Measurements from ENCODE around the gene LINC01488. TPM values are rescaled to one million over a fixed set of nuclear protein-coding genes. Genes with fewer than 3 reads are reported as not detected.

LINC01488 gene
- total and polyA plus RNA-seq, 9 of the 15 experiments (the other 6 are each of a cell fraction or from before 2014, with no cell fraction given), result not detected

DNA sequence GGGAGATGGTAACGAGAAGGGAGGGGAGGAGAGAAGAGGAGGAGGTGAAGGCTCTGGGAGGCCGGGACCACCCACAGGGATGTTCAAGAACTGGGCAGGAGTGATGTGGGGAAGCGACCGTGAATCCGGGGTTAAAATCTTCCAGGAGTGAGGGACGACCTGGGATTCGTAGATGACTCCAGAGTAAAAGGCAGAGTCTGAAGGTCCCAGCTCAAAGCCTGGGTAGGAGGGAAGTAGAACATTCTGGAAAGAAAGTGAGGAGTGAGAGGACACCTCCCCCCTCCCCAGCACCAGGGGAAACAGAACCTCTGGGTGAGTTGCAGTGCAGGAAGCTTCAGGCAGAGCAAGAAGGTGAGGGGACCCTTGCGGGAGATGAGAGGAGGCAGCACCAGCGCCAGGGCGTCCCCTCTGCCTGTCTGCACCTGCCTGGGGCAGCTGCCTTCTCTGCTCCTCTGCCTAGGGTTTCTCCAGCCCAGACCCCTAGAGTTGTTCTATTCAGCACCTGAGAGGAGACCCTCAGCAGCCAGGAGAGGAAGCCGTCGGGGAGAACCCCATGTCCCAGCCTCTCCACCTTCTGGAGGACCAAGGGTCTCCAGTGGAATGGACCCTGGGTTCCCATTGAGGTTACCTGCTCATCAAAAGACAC, 49.7 kb downstream of the LINC01488 start:
- no peaks in the 10 kb centered on the region for H3K9me1 ChIP-seq (ENCODE audit: control insufficient read depth, insufficient read depth, low read length)
- ATAC-seq, result no peak
- in situ Hi-C loops (cut with MboI) (no loop called here), intact Hi-C loops (cut with micrococcal nuclease) (no loop called here)
- peaks cover 11 to 58% of the 10 kb centered on the region in 2 experiments; a peak in 4 of 5 replicates for H3K27me3 ChIP-seq (ENCODE audit: control insufficient read depth in 2 of 2, insufficient read depth in 2 of 2, low read length in 2 of 2)
- H3K79me2 ChIP-seq (ENCODE audit: control insufficient read depth, insufficient read depth, low read length), result no peaks in the 10 kb centered on the region
- ChIA-PET POLR2A (interaction anchor here (0.7 kb wide), 2 partner anchors 43 to 184 kb away, joined by 3 read pairs; no protein-coding TSS in a partner anchor), CTCF (ENCODE audit: low intra/inter-chr PET ratio) (no interaction called here)
- H3K4me2 ChIP-seq (ENCODE audit: insufficient read depth, low read length), result no peak overlapping the region
- no peaks in the 10 kb centered on the region for H3K9me3 ChIP-seq (replicated peaks; ENCODE audit: control insufficient read depth, insufficient read depth, low read depth, low read length)
- H4K20me1 ChIP-seq (replicated peaks; ENCODE audit: control insufficient read depth, insufficient read depth, low read length), result no peaks in the 10 kb centered on the region
- FAIRE-seq, result no peak
- H3K27ac ChIP-seq (ENCODE audit: extremely low read depth, low read depth, low read length), result no peak overlapping the region
- no peak overlapping the region for H3K4me3 ChIP-seq
- H3K4me1 ChIP-seq (replicated peaks in 1 of 2; ENCODE audit: control insufficient read depth in 2 of 2, insufficient read depth in 2 of 2, low read length in 2 of 2), result peaks cover 0 to 19% of the 10 kb centered on the region in 2 experiments; a peak in 4 of 5 replicates
- no peaks in the 10 kb centered on the region for H3K36me3 ChIP-seq (ENCODE audit: control insufficient read depth, insufficient read depth, low read length)
- H2AFZ ChIP-seq (ENCODE audit: low read depth, low read length), result no peak overlapping the region
- DNase-seq (ENCODE audit: extremely low read depth in 1 of 4, low spot score in 3 of 4), result no peak
- WGBS (ENCODE audit: insufficient coverage, low coverage, missing lambda C conversion rate), result 7% methylated on average over 6 of the region's 12 CpGs
- BruUV-seq (replicated peaks), result no TSS peak
- H3K9ac ChIP-seq (ENCODE audit: insufficient read depth in 1 of 2, low read depth in 2 of 2, low read length in 2 of 2), result no peak overlapping the region
- no peak for TF ChIP-seq SMARCA5 (IDR thresholded peaks at IDR 0.05)
- TF ChIP-seq ETV5 (CRISPR knock-in tag; IDR thresholded peaks at IDR 0.05; ENCODE audit: low read depth), result no peak
- TF ChIP-seq KAT8 (IDR thresholded peaks at IDR 0.05; ENCODE audit: low read depth), result no peak
- no peak for TF ChIP-seq HEY1 (CRISPR knock-in tag; IDR thresholded peaks at IDR 0.05; ENCODE audit: borderline replicate concordance)
- TF ChIP-seq ZSCAN29 (IDR thresholded peaks at IDR 0.05), result no peak
- TF ChIP-seq, protein P1, sequence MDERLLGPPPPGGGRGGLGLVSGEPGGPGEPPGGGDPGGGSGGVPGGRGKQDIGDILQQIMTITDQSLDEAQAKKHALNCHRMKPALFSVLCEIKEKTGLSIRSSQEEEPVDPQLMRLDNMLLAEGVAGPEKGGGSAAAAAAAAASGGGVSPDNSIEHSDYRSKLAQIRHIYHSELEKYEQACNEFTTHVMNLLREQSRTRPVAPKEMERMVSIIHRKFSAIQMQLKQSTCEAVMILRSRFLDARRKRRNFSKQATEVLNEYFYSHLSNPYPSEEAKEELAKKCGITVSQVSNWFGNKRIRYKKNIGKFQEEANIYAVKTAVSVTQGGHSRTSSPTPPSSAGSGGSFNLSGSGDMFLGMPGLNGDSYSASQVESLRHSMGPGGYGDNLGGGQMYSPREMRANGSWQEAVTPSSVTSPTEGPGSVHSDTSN (CRISPR knock-in tag; IDR thresholded peaks at IDR 0.05; ENCODE audit: low read depth), result no peak
- TF ChIP-seq, protein P1 (tag; conservative IDR thresholded peaks at IDR 0.05; ENCODE audit: low read depth), result no peak
- TF ChIP-seq ARID4B (CRISPR knock-in tag; IDR thresholded peaks at IDR 0.05), result no peak
- TF ChIP-seq HES1 (IDR thresholded peaks at IDR 0.05; ENCODE audit: low read depth), result no peak

All from K562 (cell line).